Neural progenitor cell (in vitro differentiated cells): ENCODE results near the gene SHC3. TPM values are rescaled to one million over a fixed set of nuclear protein-coding genes. Genes with fewer than 3 reads are reported as not detected.

ENCODE experiments used
- DNase-seq: peaks from one replicate; pipeline ENCODE4 v3.0.0-alpha.2; 2016; ENCODE audit warnings: low spot score
- H2AFZ ChIP-seq: fragments of 200-600 bp; sonication (generic); replicated peaks from 2 replicates; pipeline ENCODE4 v1.6.1; 2016; ENCODE audit warnings: antibody characterized with exemption
- H3F3A ChIP-seq: fragments of 200-600 bp; sonication (generic); 2 replicates; pipeline ENCODE4 v1.6.1; 2016; ENCODE audit warnings: antibody characterized with exemption, low read depth
- H3K27ac ChIP-seq: fragments of 200-600 bp; sonication (generic); 2 replicates; pipeline ENCODE4 v1.5.1; 2016; ENCODE audit warnings: mild to moderate bottlenecking
- H3K27me3 ChIP-seq: fragments of 200-600 bp; sonication (generic); 2 replicates; pipeline ENCODE4 v1.6.1; 2016; ENCODE audit warnings: mild to moderate bottlenecking, moderate library complexity
- H3K36me3 ChIP-seq: fragments of 200-600 bp; sonication (generic); 2 replicates; pipeline ENCODE4 v1.5.1; 2016
- H3K4me1 ChIP-seq: fragments of 200-600 bp; sonication (generic); 2 replicates; pipeline ENCODE4 v1.6.1; 2016; ENCODE audit warnings: mixed run types
- H3K4me2 ChIP-seq: fragments of 200-600 bp; sonication (generic); 2 replicates; pipeline ENCODE4 v1.6.1; 2016
- H3K4me3 ChIP-seq: fragments of 200-600 bp; sonication (generic); 2 replicates; pipeline ENCODE4 v1.5.1; 2016
- H3K79me2 ChIP-seq: fragments of 200-600 bp; sonication (generic); 2 replicates; pipeline ENCODE4 v1.6.1; 2016; ENCODE audit warnings: low read depth
- H3K9ac ChIP-seq: fragments of 200-600 bp; sonication (generic); 2 replicates; pipeline ENCODE4 v1.6.1; 2016
- H3K9me3 ChIP-seq: fragments of 200-600 bp; sonication (generic); 2 replicates; pipeline ENCODE4 v1.5.1; 2016; ENCODE audit warnings: low read depth
- H4K20me1 ChIP-seq: fragments of 200-600 bp; sonication (generic); 2 replicates; pipeline ENCODE4 v1.6.1; 2016; ENCODE audit warnings: low read depth
- H3K27ac Mint-ChIP-seq: 3 replicates; pipeline ENCODE4 v1.8.0; 2021; ENCODE audit warnings: mixed read lengths
- H3K27me3 Mint-ChIP-seq: 2 replicates; pipeline ENCODE4 v1.8.0; 2022; ENCODE audit warnings: low read depth, mild to moderate bottlenecking, inconsistent platforms, moderate library complexity, mixed read lengths; ENCODE audit not compliant: insufficient read depth
- H3K36me3 Mint-ChIP-seq: 3 replicates; pipeline ENCODE4 v1.8.0; 2021; ENCODE audit warnings: mixed read lengths
- H3K4me1 Mint-ChIP-seq: 3 replicates; pipeline ENCODE4 v1.8.0; 2021; ENCODE audit warnings: mixed read lengths
- H3K4me3 Mint-ChIP-seq: 3 replicates; pipeline ENCODE4 v1.8.0; 2021; ENCODE audit warnings: mild to moderate bottlenecking, moderate library complexity, mixed read lengths
- H3K9me3 Mint-ChIP-seq: 3 replicates; pipeline ENCODE4 v1.8.0; 2020; ENCODE audit warnings: mixed read lengths
- CTCF ChIP-seq: fragments of 200-600 bp; sonication (generic); IDR thresholded peaks from 2 replicates; pipeline ENCODE4 v1.5.1; 2017; ENCODE audit warnings: antibody characterized with exemption, mild to moderate bottlenecking
- EZH2 ChIP-seq: fragments of 200-600 bp; sonication (generic); IDR thresholded peaks from 2 replicates; pipeline ENCODE4 v1.6.1; 2017; ENCODE audit warnings: antibody characterized with exemption, mild to moderate bottlenecking, moderate library complexity
- EZH2phosphoT487 ChIP-seq: fragments of 200-600 bp; sonication (generic); IDR thresholded peaks from 2 replicates; pipeline ENCODE4 v1.6.1; 2017; ENCODE audit warnings: antibody characterized with exemption
- total RNA-seq: library from RNA; depleted of rRNA; stranded (reverse); fragments of >200 nt; gene quantifications from 2 replicates; pipeline ENCODE4 v1.2.3, GENCODE V29; 2015; ENCODE audit warnings: low replicate concordance

The SHC3 gene
- total RNA-seq, 1 donor from 2014 or later, result 0.64 TPM

GRCh38 chr9:89219637-89220036 is 41.0 kb upstream of the SHC3 start:
- peaks cover 8% of the 10 kb centered on the region for H3K4me1 ChIP-seq
- H3K79me2 ChIP-seq, result no peaks in the 10 kb centered on the region
- H4K20me1 ChIP-seq, result no peaks in the 10 kb centered on the region
- TF ChIP-seq EZH2 (no peak), EZH2phosphoT487 (no peak), CTCF (no peak)
- no peaks in the 10 kb centered on the region for H3K9me3 ChIP-seq
- H3K36me3 ChIP-seq, result no peaks in the 10 kb centered on the region
- no peak overlapping the region for H3K4me2 ChIP-seq
- H3K9me3 Mint-ChIP-seq, result peaks cover 15% of the 10 kb centered on the region
- H3K4me1 Mint-ChIP-seq, result peaks cover 36% of the 10 kb centered on the region
- H3K36me3 Mint-ChIP-seq, result peaks cover 4% of the 10 kb centered on the region
- H3K27me3 Mint-ChIP-seq, result peaks cover 12% of the 10 kb centered on the region
- no peaks in the 10 kb centered on the region for H3F3A ChIP-seq
- H3K27ac Mint-ChIP-seq, result peak overlapping the region; percentile 90
- H2AFZ ChIP-seq, result no peak overlapping the region
- H3K9ac ChIP-seq, result no peak overlapping the region
- DNase-seq, result no peak
- H3K4me3 Mint-ChIP-seq, result no peak overlapping the region
- H3K4me3 ChIP-seq, result no peak overlapping the region
- no peak overlapping the region for H3K27ac ChIP-seq
- H3K27me3 ChIP-seq, result no peaks in the 10 kb centered on the region

GRCh38 chr9:89218040-89218928 is 39.7 kb upstream of the SHC3 start:
- peaks cover 12% of the 10 kb centered on the region for H3K27me3 Mint-ChIP-seq
- Histone ChIP-seq H3K4me2 (no peak overlapping the region), H3K36me3 (no peaks in the 10 kb centered on the region), H3K27me3 (no peaks in the 10 kb centered on the region), H3K4me3 (no peak overlapping the region), H2AFZ (no peak overlapping the region), H3K9ac (no peak overlapping the region), H3K9me3 (no peaks in the 10 kb centered on the region), H3K4me1 (peaks cover 8% of the 10 kb centered on the region), H3K79me2 (no peaks in the 10 kb centered on the region), H4K20me1 (no peaks in the 10 kb centered on the region), H3K27ac (no peak overlapping the region), H3F3A (no peaks in the 10 kb centered on the region)
- H3K4me3 Mint-ChIP-seq, result peak overlapping the region; percentile 4
- H3K9me3 Mint-ChIP-seq, result peaks cover 18% of the 10 kb centered on the region
- TF ChIP-seq EZH2 (no peak), EZH2phosphoT487 (no peak), CTCF (no peak)
- peaks cover 4% of the 10 kb centered on the region for H3K36me3 Mint-ChIP-seq
- H3K27ac Mint-ChIP-seq, result peak overlapping the region; percentile 94
- DNase-seq, result peak; percentile 77
- peaks cover 30% of the 10 kb centered on the region for H3K4me1 Mint-ChIP-seq

GRCh38 chr9:89215342-89215741 is 36.7 kb upstream of the SHC3 start:
- no peak overlapping the region for H3K4me3 ChIP-seq
- H3F3A ChIP-seq, result no peaks in the 10 kb centered on the region
- H3K9me3 ChIP-seq, result no peaks in the 10 kb centered on the region
- no peak overlapping the region for H3K27ac ChIP-seq
- no peak overlapping the region for H3K9ac ChIP-seq
- peaks cover 16% of the 10 kb centered on the region for H3K9me3 Mint-ChIP-seq
- no peaks in the 10 kb centered on the region for H3K79me2 ChIP-seq
- peaks cover 8% of the 10 kb centered on the region for H3K4me1 ChIP-seq
- H3K27me3 ChIP-seq, result no peaks in the 10 kb centered on the region
- peaks cover 27% of the 10 kb centered on the region for H3K4me1 Mint-ChIP-seq
- TF ChIP-seq EZH2phosphoT487 (no peak), EZH2 (no peak), CTCF (no peak)
- peaks cover 3% of the 10 kb centered on the region for H3K36me3 Mint-ChIP-seq
- H4K20me1 ChIP-seq, result no peaks in the 10 kb centered on the region
- H3K4me2 ChIP-seq, result no peak overlapping the region
- H3K36me3 ChIP-seq, result no peaks in the 10 kb centered on the region
- H3K4me3 Mint-ChIP-seq, result no peak overlapping the region
- peaks cover 12% of the 10 kb centered on the region for H3K27me3 Mint-ChIP-seq
- DNase-seq, result peak; percentile 20
- no peak overlapping the region for H3K27ac Mint-ChIP-seq
- H2AFZ ChIP-seq, result no peak overlapping the region
